CD4-positive, alpha-beta T cell treated with Interleukin-17A for 1 hour (primary cell): Measurements from ENCODE around the gene CBLN3.

Source experiments
- DNase-seq: peaks from one replicate; pipeline ENCODE4 v3.0.0-alpha.2; 2020

CBLN3 gene

GRCh38 chr14:24422694-24423601 is 6.5 kb downstream of the CBLN3 start:
- DNase-seq = no peak

DNA sequence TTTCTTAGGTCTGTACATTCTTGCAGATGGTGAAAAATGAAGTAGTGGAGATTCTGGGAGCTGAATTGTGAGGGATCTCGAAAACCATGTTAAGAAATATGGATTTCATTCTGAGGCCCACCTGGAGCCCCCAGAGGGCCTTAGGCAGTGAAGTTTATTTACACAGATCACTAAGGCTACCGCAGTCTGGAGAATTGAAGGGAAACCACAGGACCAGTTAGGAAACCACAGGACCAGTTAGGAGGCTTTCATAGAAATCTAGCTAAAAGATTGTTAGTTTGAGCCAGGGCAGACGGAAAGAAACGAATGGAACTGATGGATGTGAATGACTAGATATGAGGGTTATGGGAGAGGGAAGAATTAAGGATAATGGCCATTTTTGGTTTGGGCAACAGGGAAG is 7.2 kb downstream of the CBLN3 start:
- DNase-seq = peak; percentile 32

DNA sequence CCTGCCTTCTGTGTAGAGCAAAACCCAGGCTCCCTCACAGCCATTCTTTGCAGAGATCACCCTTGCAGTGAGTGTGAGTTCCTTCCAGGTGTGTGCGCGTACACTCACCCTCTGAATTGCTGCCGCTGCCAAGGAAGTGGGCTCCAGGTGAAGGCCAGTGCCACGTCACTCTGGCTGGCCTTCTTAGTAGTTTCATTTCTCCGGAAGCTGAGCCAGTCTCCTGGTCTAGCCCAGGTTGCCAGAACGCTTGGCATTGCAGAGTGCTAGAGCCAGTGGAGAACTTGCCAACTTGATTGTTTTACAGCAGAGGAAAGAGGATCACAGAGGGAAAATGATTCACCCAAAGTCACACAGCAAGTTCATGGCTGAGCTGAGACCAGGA is 11.0 kb downstream of the CBLN3 start:
- DNase-seq = no peak

GRCh38 chr14:24417832-24418491 is 11.5 kb downstream of the CBLN3 start:
- DNase-seq = no peak

DNA sequence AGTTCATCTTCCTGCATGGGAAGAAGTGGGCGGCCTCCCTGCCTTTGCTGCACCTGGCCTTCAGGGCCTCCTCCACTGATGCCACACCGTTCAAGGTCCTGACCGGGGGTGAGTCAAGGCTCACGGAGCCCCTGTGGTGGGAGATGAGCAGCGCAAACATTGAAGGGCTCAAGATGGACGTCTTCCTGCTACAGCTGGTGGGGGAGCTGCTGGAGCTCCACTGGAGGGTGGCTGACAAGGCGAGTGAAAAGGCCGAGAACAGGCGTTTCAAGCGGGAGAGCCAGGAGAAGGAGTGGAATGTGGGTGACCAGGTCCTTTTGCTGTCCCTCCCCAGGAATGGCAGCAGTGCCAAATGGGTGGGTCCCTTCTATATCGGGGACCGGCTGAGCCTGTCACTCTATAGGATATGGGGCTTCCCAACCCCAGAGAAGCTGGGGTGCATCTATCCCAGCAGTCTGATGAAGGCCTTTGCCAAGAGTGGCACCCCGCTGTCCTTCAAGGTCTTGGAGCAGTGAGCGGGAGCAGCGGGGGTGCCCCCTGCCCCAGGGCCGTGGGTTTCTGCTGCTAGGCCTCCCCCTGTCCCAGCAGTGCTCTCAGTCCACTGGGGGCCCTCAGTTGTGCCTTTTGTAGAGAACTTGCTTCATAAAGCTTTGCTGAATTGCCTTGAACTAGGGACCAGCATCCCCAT is 12.4 kb downstream of the CBLN3 start:
- no peak for DNase-seq

DNA sequence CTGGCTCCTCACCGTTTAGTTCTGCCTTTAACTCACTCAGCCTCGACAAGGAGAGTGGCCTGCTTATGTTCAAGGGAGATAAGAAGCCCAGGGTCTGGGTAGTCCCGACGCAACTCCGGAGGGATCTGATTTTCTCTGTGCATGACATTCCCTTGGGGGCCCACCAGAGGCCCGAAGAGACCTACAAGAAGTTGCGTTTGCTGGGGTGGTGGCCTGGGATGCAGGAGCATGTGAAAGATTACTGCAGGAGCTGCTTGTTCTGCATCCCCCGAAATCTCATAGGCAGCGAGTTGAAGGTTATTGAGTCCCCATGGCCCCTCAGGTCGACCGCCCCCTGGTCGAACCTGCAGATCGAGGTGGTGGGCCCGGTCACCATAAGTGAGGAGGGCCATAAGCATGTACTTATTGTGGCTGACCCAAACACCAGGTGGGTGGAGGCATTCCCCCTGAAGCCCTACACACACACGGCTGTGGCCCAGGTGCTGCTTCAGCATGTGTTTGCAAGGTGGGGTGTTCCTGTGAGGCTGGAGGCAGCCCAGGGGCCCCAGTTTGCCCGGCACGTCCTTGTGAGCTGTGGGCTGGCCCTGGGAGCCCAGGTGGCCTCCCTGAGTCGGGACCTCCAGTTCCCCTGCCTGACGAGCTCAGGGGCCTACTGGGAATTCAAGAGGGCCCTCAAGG is 13.1 kb downstream of the CBLN3 start:
- DNase-seq = no peak

DNA sequence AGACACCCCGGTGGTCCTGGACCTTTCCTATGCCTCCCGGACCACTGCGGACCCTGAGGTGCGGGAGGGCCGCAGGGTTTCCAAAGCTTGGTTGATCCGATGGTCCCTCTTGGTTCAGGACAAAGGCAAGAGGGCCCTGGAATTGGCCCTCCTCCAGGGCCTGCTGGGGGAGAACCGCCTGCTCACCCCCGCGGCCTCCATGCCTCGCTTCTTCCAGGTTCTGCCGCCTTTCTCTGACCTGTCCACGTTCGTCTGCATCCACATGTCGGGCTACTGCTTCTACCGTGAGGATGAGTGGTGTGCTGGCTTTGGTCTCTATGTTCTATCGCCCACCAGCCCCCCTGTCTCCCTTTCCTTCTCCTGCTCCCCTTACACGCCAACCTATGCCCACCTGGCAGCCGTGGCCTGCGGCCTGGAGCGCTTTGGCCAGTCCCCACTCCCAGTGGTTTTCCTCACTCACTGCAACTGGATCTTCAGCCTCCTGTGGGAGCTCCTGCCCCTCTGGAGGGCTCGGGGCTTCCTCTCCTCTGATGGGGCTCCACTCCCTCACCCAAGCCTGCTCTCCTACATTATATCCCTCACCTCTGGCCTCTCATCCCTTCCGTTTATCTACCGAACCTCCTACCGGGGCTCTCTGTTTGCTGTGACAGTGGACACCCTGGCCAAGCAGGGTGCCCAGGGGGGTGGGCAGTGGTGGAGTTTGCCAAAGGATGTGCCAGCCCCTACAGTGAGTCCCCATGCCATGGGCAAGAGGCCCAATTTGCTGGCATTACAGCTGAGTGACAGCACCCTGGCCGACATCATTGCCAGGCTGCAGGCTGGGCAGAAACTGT is 13.8 kb downstream of the CBLN3 start:
- DNase-seq = no peak

DNA sequence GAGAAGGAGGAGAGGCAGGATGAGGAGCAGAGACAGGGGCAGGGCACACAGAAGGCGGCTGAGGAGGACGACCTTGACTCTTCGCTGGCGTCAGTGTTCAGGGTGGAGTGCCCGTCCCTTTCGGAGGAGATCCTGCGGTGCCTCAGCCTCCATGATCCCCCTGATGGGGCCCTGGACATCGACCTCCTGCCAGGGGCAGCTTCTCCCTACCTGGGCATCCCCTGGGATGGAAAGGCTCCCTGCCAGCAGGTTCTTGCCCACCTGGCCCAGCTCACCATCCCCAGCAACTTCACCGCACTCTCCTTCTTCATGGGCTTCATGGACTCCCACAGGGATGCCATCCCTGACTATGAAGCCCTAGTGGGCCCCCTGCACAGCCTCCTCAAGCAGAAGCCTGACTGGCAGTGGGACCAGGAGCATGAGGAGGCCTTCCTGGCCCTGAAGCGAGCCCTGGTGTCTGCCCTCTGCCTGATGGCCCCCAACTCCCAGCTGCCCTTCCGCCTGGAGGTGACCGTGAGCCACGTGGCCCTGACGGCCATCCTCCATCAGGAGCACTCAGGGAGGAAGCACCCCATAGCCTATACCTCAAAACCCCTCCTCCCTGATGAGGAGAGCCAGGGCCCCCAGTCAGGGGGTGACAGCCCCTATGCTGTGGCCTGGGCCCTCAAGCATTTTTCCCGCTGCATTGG is 14.6 kb downstream of the CBLN3 start:
- DNase-seq = no peak

GRCh38 chr14:24414077-24414476 is 15.4 kb downstream of the CBLN3 start:
- DNase-seq = no peak

GRCh38 chr14:24411443-24412389 is 17.8 kb downstream of the CBLN3 start:
- peak; percentile 53 for DNase-seq

- DNase-seq = no peak
Measured at GRCh38 chr14:24409956-24410355, 19.5 kb downstream of the CBLN3 start.

DNA sequence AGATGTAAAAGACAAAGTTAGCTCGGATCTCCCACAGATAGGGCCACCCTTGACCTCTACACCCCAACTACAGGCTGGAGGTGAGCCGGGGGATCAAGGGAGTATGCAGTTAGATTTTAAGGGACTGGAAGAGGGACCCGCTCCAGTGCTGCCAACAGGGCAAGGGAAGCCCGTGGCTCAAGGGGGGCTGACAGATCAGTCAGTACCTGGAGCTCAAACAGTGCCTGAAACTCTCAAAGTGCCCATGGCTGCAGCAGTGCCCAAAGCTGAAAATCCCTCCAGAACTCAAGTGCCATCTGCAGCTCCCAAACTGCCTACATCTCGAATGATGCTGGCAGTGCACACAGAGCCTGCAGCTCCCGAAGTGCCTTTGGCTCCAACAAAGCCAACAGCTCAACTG is 20.3 kb downstream of the CBLN3 start:
- no peak for DNase-seq

GRCh38 chr14:24408764-24409163 is 20.7 kb downstream of the CBLN3 start:
- no peak for DNase-seq

DNA sequence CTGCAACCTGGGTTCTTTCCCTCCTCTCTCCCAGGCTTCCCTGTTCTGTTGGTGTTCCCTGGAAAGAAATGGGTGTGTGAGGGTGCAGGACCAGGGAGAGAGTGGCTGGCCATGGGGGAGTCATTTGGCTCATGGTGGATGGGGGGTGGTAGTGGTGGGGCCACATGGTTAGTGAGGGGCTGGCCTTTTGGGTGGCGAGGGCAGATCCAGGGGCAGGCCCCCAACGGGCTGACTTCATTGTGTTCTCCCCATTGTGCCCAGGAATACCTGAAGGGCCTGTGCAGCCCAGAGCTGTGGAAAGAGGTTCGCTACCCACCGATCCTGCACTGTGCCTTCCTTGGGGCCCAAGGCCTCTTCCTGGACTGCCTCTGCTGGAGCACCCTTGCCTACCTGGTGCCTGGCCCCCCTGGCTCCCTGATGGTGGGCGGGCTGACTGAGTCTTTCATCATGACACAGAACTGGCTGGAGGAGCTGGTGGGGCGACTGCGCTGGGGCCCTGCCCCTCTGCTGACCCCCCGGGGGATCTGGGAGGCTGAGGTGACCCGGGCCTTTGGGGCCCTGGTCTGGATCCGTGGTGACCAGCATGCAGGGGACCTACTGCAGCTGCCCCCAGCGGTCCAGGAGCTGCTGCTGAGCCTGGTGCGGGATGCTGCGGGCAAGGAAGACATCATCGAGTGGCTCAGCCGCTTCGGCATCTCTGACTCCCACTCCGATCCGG is 21.7 kb downstream of the CBLN3 start:
- no peak for DNase-seq

DNA sequence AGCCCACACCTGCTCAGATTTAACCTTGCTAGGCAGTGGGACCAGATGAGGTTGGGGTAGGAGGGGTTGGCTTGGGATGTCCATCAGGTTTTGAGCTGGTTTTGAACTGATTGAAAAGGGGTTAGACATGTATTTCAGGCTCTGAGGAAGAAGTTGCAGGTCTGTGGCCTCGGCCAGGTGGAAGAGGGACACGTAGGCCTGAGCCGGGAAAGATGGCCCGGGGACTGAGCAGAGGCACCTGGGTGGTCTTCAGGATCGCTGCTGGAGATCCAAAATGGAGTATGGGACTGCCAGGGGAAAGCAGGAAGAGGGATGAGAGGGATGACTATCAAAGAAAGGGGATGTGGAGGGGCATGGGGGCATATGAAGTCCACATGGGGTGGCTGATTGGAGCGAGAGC is 23.1 kb downstream of the CBLN3 start:
- no peak for DNase-seq

- DNase-seq = no peak
Measured at GRCh38 chr14:24404814-24405213, 24.7 kb downstream of the CBLN3 start.

GRCh38 chr14:24403294-24403998 is 26.0 kb downstream of the CBLN3 start:
- DNase-seq = no peak

- DNase-seq = no peak
Measured at GRCh38 chr14:24401810-24402702, 27.4 kb downstream of the CBLN3 start.
